HG03039 (cell line): ENCODE results near the gene CTIF.
A peak's percentile ranks its signal among the peaks of the same experiment; 100 is the strongest.
"Not testable (repeated sequence)": the region's sequence is repeated elsewhere in the genome, so short reads cannot be mapped to it uniquely, and the experiment has no call there.

ENCODE experiments used
- ATAC-seq: cut with Tn5 transposase; IDR thresholded peaks from one replicate; pipeline ENCODE4 v1.9.1; 2021; ENCODE audit warnings: mild to moderate bottlenecking, moderate library complexity; ENCODE audit not compliant: unreplicated experiment

The CTIF gene

DNA sequence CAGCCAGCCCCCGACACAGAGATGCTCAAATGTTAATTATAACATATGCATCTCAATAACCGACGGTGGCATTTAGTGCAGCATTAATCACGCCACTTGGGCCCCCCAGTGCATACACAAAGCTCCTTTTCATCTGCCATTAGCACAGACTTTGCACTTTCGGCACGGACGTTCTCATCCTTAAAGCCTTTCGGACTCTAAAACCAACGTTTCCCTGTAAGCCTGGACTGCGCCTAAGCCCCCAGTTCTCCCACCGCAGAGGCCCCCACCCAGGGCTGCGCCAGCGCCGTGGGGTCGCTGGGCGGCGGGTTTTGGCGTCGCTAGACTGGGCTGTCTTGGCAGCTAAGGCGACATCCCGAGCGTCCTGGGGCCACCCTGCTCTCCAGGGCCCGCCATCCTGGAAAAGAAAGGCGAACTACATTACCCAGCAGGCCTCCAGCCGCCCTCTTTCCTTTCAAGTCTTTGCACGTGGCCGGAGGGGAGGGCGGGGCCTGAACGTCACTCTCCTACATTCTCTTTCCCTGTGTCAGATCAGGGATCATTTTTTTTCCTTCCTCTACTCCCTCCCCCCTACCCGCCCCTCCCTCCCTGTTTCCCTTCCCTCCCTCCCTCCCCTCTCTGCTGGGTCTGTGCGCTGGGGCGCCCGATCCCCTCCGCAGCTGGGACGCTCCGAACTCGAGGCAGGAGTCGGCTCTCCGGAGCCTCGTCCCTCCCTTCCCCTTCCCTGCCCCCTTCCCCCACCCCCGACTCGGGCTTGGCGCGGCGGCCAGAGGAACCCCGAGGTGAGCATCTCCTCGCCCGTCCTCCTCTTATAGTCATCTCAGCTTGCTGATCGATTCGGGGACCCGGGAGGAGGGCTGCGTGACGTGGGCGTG lies at the start of gene CTIF:
CTIF (plus strand) TSS at position 501 of the 875 bp plus-strand sequence. CDS start 80,535 bp downstream, outside the sequence.
- ATAC-seq: peak; percentile 66

- ATAC-seq: no peak
Observed at GRCh38 chr18:48490641-48491293, 48.1 kb upstream of the CTIF start.

DNA sequence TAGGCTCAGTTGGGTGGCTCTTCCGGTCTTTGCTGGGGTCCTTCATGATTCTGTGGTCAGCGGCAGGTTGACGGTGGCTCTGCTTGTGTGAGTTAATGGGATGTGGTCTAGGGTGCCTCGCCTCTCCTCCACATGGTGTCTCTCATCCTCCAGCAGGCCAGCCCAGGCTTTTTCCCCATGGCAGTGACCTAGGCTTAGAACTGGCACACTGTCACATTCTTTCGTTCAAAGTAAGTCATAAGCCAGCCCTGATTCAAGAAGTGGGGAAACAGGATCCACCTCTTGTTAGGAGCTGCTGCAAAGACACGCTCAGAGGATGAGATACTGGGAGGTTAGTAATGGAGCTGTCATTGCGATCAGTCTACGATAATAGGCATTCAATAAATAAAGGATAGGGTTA lies 46.0 kb upstream of the CTIF start:
- ATAC-seq: no peak

DNA sequence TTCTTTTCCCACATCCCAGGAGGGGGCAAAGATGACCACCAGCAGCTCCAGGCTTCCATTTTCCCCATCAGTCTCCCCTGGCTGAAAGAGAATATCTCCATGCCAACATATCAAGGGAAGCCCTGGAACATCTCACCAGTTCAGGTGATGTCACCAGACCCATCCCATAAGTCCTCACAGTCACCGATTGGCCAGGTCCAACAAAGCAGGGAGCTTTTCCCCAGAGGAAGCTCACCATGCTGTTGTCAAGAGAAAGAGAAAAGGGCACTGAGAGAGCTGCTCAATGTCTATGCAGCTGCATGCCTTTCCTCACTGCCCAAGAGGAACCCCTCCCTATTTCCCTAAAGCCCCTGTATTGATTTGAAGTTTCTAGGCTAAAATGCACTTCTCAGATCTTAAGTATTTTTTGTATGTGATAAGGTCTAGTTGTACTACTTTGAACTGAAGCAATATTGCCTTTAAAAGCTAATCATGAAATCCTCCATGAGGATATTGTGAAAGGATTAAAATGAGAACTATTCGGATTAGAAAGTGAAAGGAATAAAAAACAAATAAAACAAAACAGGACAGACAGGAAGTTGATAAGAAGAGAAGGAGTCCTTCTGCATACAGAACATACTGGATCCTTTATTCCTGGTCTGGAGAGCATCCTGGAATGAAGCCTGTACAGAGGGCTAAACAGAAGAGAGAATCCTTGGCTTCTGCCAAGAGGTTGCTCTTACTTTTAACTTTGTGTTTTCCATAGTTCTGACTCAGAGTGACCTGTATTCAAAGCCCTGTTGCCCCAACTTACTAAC lies 45.2 kb upstream of the CTIF start:
- no peak for ATAC-seq

DNA sequence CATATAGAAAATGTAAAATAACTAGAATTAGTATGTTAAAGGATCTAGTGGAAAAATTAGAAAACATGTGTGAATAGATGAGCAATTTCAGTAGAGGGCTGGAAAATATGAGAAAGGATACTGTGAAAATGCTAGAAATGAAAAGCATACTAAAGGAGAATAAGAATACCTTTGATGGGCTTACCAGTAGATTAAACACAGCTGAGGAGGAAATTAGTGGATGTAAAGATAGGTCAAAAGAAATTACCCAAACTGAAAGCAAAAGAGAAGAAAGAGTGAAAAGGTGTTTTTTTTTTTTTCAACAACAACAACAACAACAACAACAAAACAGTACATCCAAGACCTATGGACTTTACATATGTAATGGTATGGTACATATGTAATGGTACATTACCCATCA lies 41.0 kb upstream of the CTIF start:
- ATAC-seq: no peak

DNA sequence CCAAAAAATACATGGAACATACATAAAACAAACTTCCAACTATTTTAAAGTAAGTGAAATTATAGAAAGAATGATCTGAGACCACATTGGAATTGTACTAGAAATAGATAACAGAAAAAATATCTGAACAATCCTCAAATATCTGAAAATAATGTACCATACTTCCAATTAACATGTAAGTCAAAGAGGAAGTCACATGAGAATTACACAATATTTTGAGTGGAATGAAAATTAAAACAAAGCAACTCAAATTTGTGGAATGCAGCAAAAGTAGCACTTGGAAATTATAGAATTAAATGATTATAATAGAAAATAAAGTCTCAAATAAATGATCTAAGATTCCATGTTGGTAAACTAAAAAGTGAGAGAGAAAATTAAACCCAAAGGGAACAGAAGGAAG lies 38.3 kb upstream of the CTIF start:
- no peak for ATAC-seq

- ATAC-seq: no peak
Observed at GRCh38 chr18:48502906-48503305, 35.9 kb upstream of the CTIF start.

DNA sequence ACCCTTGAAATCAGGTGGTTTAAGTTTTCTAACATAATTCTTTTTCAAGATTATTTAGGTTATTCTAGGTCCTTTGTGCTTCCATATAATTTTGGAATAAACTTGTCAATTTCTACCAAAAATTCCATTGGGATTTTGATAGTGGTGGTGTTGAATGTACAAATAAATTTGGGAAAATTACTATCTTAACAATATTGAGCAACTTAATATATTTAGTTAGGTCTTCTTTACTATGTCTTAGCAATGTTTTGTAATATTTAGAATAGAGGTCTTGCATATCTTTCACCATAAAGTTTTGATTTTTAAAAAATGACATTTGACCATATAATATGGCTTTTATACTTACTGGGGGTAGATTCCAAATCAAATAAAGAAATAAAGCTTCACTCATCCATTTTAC lies 34.0 kb upstream of the CTIF start:
- ATAC-seq: no peak

GRCh38 chr18:48506983-48507568 lies 31.8 kb upstream of the CTIF start:
- ATAC-seq: not testable (repeated sequence)

DNA sequence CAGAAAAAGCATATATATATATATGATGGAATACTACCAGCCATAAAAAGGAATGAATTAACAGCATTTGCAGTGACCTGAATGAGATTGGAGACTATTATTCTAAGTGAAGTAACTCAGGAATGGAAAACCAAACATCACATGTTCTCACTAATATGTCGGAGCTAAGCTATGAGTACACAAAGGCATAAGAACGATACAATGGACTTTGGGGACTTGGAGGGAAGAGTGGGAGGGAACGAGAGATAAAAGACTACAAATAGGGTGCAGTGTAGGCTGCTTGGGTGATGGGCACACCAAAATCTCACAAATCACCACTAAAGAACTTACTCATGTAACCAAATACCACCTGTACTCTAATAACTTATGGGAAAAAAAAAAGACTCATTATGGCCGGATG lies 26.3 kb upstream of the CTIF start:
- not testable (repeated sequence) for ATAC-seq

DNA sequence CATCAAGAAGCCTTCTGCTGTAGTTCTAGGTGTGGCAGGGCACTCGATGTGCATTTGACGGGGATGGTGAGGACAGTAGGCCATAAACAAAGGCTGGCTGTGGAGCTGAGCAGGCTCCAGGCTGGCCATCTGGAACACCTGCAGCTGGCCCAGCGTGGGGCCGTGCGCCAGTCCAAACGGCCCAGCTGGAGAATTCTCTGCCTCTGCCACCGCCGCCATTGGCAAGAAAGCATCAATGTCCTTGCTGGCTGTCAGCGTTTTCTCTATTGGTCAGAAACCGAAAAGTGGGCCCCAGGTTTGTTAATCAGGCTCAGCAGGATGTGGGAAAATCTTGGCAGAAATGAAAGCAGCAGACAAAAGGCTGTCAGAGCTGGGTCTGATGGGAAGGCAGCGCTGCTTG lies 24.0 kb upstream of the CTIF start:
- no peak for ATAC-seq

DNA sequence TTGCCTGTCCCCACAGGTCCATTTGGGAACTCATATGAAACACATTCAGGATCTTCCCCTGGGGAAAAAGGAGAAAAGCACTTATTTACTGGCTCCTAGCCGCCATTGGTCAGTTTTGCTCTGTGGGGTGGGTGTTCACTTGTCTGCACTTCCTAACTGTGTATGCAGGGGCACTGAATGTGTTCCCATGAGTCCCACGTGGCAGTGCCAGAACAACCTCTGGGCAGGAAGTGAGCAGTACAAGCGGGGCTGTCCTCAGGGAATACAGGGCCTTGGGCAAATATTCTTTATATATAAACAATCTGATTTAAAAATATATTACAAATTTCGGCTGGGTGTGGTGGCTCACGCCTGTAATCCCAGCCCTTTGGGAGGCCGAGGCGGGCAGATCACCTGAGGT lies 21.8 kb upstream of the CTIF start:
- ATAC-seq: no peak

- ATAC-seq: no peak
Observed at GRCh38 chr18:48519431-48520100, 19.3 kb upstream of the CTIF start.

- ATAC-seq: no peak
Observed at GRCh38 chr18:48521723-48522122, 17.1 kb upstream of the CTIF start.

GRCh38 chr18:48525671-48526070 lies 13.2 kb upstream of the CTIF start:
- ATAC-seq: no peak

- no peak for ATAC-seq
Observed at GRCh38 chr18:48527461-48527860, 11.4 kb upstream of the CTIF start.

DNA sequence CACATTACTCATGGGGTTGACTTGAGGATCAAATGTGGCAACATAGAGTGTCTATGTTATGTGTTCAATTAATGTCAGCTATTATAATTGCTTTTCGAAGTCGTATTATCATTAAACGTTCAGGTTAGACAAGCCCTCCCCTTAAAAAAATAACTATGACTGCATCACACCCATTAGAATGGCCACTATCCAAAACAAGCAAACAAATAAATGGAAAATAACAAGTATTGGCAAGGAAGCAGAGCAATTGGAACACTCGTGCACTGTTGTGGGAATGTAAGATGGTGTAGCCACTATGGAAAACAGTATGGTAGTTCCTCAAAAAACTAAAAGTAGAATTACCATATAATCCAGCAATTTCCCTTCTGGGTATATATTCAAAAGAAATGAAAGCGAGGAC lies 10.0 kb upstream of the CTIF start:
- ATAC-seq: no peak

- ATAC-seq: no peak
Observed at GRCh38 chr18:48529796-48530195, 9.0 kb upstream of the CTIF start.

GRCh38 chr18:48530399-48531081 lies 8.3 kb upstream of the CTIF start:
- ATAC-seq: no peak

DNA sequence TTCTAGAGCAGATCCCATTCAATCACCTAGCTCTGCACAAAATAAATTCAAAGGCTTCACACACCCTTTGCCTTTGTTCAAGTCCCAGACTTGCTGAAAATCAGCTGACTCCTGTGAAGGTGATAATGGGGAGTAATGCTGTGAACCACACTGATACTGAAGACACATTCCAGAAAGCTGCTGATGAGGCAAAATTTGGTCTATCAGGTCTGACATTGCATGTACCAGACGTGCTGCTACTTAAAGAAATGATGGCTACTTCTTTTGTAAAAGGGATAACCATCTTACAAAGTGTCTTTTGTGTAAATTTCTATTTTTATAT lies 7.8 kb upstream of the CTIF start:
- no peak for ATAC-seq
